HG03558 (cell line): ENCODE measurements around the gene TRPT1.

Source experiments
- ATAC-seq: cut with Tn5 transposase; IDR thresholded peaks from one replicate; pipeline ENCODE4 v1.9.1; 2021; ENCODE audit warnings: moderate number of reproducible peaks; ENCODE audit not compliant: unreplicated experiment; ENCODE audit errors: extremely low read depth

Gene TRPT1

GRCh38 chr11:64211181-64211872, 14.7 kb downstream of the TRPT1 start:
- no peak for ATAC-seq

- no peak for ATAC-seq
Measured at GRCh38 chr11:64210301-64211020, 15.5 kb downstream of the TRPT1 start.

GRCh38 chr11:64209563-64209843, 16.5 kb downstream of the TRPT1 start:
- no peak for ATAC-seq

GRCh38 chr11:64208796-64209562, 17.0 kb downstream of the TRPT1 start:
- ATAC-seq = no peak

- ATAC-seq = no peak
Measured at GRCh38 chr11:64208086-64208795, 17.7 kb downstream of the TRPT1 start.

GRCh38 chr11:64207256-64208085, 18.5 kb downstream of the TRPT1 start:
- no peak for ATAC-seq

- no peak for ATAC-seq
Measured at GRCh38 chr11:64206457-64207255, 19.3 kb downstream of the TRPT1 start, which contains the start of gene FERMT3. Gene FERMT3, plus strand, starts transcription at chr11:64206721. Its CDS starts 644 bp downstream, at chr11:64207365.

- ATAC-seq = no peak
Measured at GRCh38 chr11:64204464-64204989, 21.5 kb downstream of the TRPT1 start.

- no peak for ATAC-seq
Measured at GRCh38 chr11:64204080-64204440, 21.9 kb downstream of the TRPT1 start.

GRCh38 chr11:64203421-64204079, 22.4 kb downstream of the TRPT1 start:
- no peak for ATAC-seq

- no peak for ATAC-seq
Measured at GRCh38 chr11:64202992-64203391, 23.0 kb downstream of the TRPT1 start.

GRCh38 chr11:64201543-64201942, 24.4 kb downstream of the TRPT1 start:
- no peak for ATAC-seq

GRCh38 chr11:64198511-64198910, 27.5 kb downstream of the TRPT1 start:
- no peak for ATAC-seq

- ATAC-seq = no peak
Measured at GRCh38 chr11:64196626-64197025, 29.4 kb downstream of the TRPT1 start.

GRCh38 chr11:64192434-64192833, 33.6 kb downstream of the TRPT1 start:
- ATAC-seq = no peak

GRCh38 chr11:64186492-64187165, 39.4 kb downstream of the TRPT1 start:
- ATAC-seq = no peak

- peak; percentile 70 for ATAC-seq
Measured at GRCh38 chr11:64185693-64186491, 40.1 kb downstream of the TRPT1 start, which contains the start of gene STIP1. Gene STIP1, plus strand, starts transcription at chr11:64186171. Its CDS starts 91 bp downstream, at chr11:64186262.
